Stromal cell of bone marrow (primary cell): Measurements from ENCODE around the gene REXO1.

ENCODE experiments used
- DNase-seq: peaks from one replicate; pipeline ENCODE4 v3.0.0-alpha.2; 2012; ENCODE audit warnings: low read depth

Gene REXO1

GRCh38 chr19:1766800-1767352, 81.4 kb downstream of the REXO1 start:
- no peak for DNase-seq

GRCh38 chr19:1765904-1766799, 82.1 kb downstream of the REXO1 start:
- DNase-seq = no peak
